ENCODE data around the gene PITPNC1.

DNA sequence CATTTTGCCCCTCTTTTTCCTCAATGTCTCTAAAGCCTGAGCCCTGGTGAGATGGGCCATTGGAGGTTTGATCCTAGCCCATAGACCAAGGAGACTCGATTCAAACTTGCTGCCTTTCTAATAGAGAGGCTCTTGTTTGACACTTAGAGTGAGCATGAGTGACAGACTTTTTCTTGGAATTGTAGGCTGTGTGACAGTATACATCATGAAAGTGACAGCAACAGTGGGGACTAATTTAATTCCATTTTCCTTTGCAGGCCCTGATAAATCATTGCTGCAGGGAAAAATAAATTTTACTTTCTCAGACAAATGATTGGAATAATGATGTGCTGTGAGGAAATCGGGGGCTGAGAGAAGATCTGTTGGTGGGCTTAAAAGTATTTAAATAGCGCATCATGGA, 171.6 kb downstream of the PITPNC1 start:
- TF ChIP-seq EZH2phosphoT487 (IDR thresholded peaks at IDR 0.05; ENCODE audit: insufficient read depth, low read depth) (no peak), EZH2 (IDR thresholded peaks at IDR 0.05; ENCODE audit: insufficient read depth, poor library complexity, severe bottlenecking) (no peak)

All from GM23248 (cell line).